Calu3 (cell line): ENCODE results near the gene SLC5A1. TPM values are rescaled to one million over a fixed set of nuclear protein-coding genes. Genes with fewer than 3 reads are reported as not detected.
A peak's percentile ranks its signal among the peaks of the same experiment; 100 is the strongest.

Source experiments
- Bru-seq: library from RNA; stranded (reverse); fragments of 400-500 nt; gene quantifications from one replicate; lab custom pipeline; 2021; lab: Mats Ljungman, UMichigan
- BruChase-seq, 2 experiments: library from RNA; stranded (reverse); fragments of 400-500 nt; gene quantifications; one replicate each; lab custom pipeline; 2021; lab: Mats Ljungman, UMichigan
- BruUV-seq: library from RNA; stranded (reverse); fragments of 400-500 nt; replicated peaks from 2 replicates; lab custom pipeline; 2021; lab: Mats Ljungman, UMichigan
- CTCF ChIA-PET: fragments of 300-600 bp; sonication (Branson Sonifier 250); formaldehyde crosslinking; loops from one replicate; lab custom pipeline; 2022; ENCODE audit warnings: antibody characterized with exemption; lab: Charles Lee
- DNase-seq: peaks from one replicate; pipeline ENCODE4 v3.0.0; 2022
- H3K27ac Mint-ChIP-seq: one replicate; pipeline ENCODE4 v1.8.0; 2022; ENCODE audit warnings: mixed read lengths; ENCODE audit not compliant: unreplicated experiment
- H3K27me3 Mint-ChIP-seq: one replicate; pipeline ENCODE4 v1.8.0; 2022; ENCODE audit warnings: mixed read lengths; ENCODE audit not compliant: unreplicated experiment
- H3K36me3 Mint-ChIP-seq: one replicate; pipeline ENCODE4 v1.8.0; 2022; ENCODE audit warnings: mild to moderate bottlenecking, moderate library complexity, mixed read lengths; ENCODE audit not compliant: insufficient read depth, unreplicated experiment
- H3K4me1 Mint-ChIP-seq: one replicate; pipeline ENCODE4 v1.8.0; 2022; ENCODE audit warnings: mild to moderate bottlenecking, low read depth, mixed read lengths; ENCODE audit not compliant: unreplicated experiment
- H3K4me3 Mint-ChIP-seq: one replicate; pipeline ENCODE4 v1.8.0; 2022; ENCODE audit warnings: mild to moderate bottlenecking, low read depth, moderate library complexity, mixed read lengths; ENCODE audit not compliant: unreplicated experiment
- H3K9me3 Mint-ChIP-seq: one replicate; pipeline ENCODE4 v1.8.0; 2022; ENCODE audit warnings: low read depth, mixed read lengths; ENCODE audit not compliant: unreplicated experiment
- intact Hi-C: fragments of 100-400 bp; cut with micrococcal nuclease; formaldehyde crosslinking; loops from one replicate; pipeline ENCODE4 v1.10.0; 2022; ENCODE audit not compliant: unreplicated experiment
- long read RNA-seq: library from polyadenylated mRNA; stranded (forward); transcript quantifications from one replicate; pipeline ENCODE4 v2.0.0, GENCODE V29; 2022
- total RNA-seq: library from RNA; stranded (reverse); gene quantifications from 2 replicates; pipeline ENCODE4 v1.2.3, GENCODE V29; 2022
- TF ChIP-seq, protein P1 (sequence below): fragments of 200-600 bp; IDR thresholded peaks from one replicate; pipeline ENCODE4 v1.8.0; 2022; ENCODE audit warnings: antibody characterized with exemption; ENCODE audit not compliant: unreplicated experiment

The SLC5A1 gene
- total RNA-seq = 7.5 and 8.6 TPM in 2 replicates
- Bru-seq, nascent RNA = percentile 50 among the genes with signal in this experiment
- percentile 43 among the genes with signal in this experiment for BruChase-seq, experiment 1, labeled RNA remaining after a 6-hour chase
- percentile 37 among the genes with signal in this experiment for BruChase-seq, experiment 2, labeled RNA remaining after a 2-hour chase
- long read RNA-seq, full-length matches to known transcripts = 7 of 8 reads
- long read RNA-seq, partial matches to known transcripts = 1 of 8 reads
- long read RNA-seq, other reads (novel, unspliced or antisense) = 0 of 8 reads

DNA sequence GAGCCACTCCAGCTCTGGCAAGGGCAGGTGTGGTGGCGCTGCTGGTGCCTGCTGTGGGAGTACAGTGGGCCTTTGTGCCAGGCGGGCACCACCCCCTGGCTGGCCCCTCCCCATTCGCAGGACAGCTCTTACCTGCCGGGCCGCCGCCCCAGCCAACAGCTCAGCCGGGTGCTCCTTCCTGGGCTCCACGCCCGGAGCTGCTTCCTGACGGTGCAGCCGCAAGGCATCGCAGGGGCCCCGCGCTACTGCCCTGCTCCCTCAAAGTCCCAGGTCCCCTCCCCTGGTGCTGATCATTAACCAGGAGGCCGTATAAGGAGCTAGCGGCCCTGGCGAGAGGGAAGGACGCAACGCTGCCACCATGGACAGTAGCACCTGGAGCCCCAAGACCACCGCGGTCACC, at the start of gene SLC5A1:
Gene SLC5A1, plus strand, starts transcription at position 338 of the 400 bp plus-strand sequence. Its CDS starts 21 bp downstream, at position 359.
- intact Hi-C loops = no loop called here
- H3K36me3 Mint-ChIP-seq = peaks cover 12% of the 10 kb centered on the region
- DNase-seq = peak; percentile 95
- H3K27ac Mint-ChIP-seq = peak within 1 kb of the TSS; percentile 54
- BruUV-seq = no TSS peak
- TF ChIP-seq, protein P1, sequence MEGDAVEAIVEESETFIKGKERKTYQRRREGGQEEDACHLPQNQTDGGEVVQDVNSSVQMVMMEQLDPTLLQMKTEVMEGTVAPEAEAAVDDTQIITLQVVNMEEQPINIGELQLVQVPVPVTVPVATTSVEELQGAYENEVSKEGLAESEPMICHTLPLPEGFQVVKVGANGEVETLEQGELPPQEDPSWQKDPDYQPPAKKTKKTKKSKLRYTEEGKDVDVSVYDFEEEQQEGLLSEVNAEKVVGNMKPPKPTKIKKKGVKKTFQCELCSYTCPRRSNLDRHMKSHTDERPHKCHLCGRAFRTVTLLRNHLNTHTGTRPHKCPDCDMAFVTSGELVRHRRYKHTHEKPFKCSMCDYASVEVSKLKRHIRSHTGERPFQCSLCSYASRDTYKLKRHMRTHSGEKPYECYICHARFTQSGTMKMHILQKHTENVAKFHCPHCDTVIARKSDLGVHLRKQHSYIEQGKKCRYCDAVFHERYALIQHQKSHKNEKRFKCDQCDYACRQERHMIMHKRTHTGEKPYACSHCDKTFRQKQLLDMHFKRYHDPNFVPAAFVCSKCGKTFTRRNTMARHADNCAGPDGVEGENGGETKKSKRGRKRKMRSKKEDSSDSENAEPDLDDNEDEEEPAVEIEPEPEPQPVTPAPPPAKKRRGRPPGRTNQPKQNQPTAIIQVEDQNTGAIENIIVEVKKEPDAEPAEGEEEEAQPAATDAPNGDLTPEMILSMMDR = no peak
- no peaks in the 10 kb centered on the region for H3K9me3 Mint-ChIP-seq
- H3K27me3 Mint-ChIP-seq = peaks cover 7% of the 10 kb centered on the region
- CTCF ChIA-PET = interaction anchor here (0.8 to 1.8 kb wide), 9 partner anchors 12 to 223 kb away, joined by 3 to 13 read pairs (median 5); no protein-coding TSS in a partner anchor
- H3K4me1 Mint-ChIP-seq = peaks cover 26% of the 10 kb centered on the region
- H3K4me3 Mint-ChIP-seq = peak within 1 kb of the TSS; percentile 35

DNA sequence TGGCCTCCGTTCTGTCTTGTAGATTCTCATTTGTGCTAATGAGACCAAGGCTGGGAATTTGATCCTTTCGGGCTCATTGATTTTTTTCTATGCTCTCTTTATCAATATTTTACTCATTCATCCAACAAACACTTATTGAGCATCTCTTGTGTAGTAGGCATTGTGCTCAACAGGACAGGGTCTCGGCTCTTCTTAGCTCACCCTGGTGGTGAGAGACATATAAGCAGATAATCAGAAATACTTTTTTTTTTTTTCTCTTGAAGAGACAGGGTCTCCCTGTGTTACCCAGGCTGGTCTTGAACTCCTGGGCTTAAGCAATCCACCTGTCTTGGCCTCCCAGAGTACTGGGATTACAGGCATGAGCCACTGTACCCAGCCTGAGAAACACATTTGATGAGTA, 48.0 kb upstream of the SLC5A1 start:
- Mint-ChIP-seq H3K4me1 (peaks cover 11% of the 10 kb centered on the region), H3K27ac (no peak overlapping the region), H3K4me3 (no peak overlapping the region), H3K27me3 (peaks cover 29% of the 10 kb centered on the region), H3K36me3 (no peaks in the 10 kb centered on the region), H3K9me3 (no peaks in the 10 kb centered on the region)
- CTCF ChIA-PET = interaction anchor here (0.6 to 1.2 kb wide), 4 partner anchors 11 to 242 kb away, joined by 3 to 8 read pairs (median 3); partner anchors contain the start of gene SLC5A1
- no TSS peak for BruUV-seq
- TF ChIP-seq, protein P1 = peak; percentile 35
- DNase-seq = no peak
- intact Hi-C loops = no loop called here

DNA sequence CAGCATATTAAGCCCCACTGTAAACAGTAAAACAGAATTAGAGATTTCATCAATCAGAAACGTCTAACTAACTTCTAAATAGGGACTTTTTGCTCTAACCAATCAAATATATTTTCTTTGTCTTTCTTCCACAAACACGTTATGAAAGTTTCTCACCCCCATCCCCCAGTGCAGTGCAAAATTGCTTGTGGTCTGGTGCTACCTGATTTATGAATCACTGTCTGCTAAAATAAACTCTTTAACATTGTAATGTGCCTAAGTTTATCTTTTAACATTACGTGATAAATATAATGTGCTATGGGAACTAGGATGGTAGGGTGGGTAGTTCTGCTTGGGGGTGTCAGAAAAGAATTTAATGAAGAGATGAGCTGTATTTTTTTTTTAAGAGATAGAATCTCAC, 47.3 kb upstream of the SLC5A1 start:
- intact Hi-C loops = no loop called here
- TF ChIP-seq, protein P1 = no peak
- CTCF ChIA-PET = interaction anchor here (1.0 kb wide), 1 partner anchor 26 kb away, joined by 3 read pairs; no protein-coding TSS in a partner anchor
- no peaks in the 10 kb centered on the region for H3K36me3 Mint-ChIP-seq
- peaks cover 22% of the 10 kb centered on the region for H3K27me3 Mint-ChIP-seq
- no peak for DNase-seq
- no peaks in the 10 kb centered on the region for H3K9me3 Mint-ChIP-seq
- H3K27ac Mint-ChIP-seq = no peak overlapping the region
- no peak overlapping the region for H3K4me3 Mint-ChIP-seq
- H3K4me1 Mint-ChIP-seq = peaks cover 3% of the 10 kb centered on the region
- BruUV-seq = no TSS peak

DNA sequence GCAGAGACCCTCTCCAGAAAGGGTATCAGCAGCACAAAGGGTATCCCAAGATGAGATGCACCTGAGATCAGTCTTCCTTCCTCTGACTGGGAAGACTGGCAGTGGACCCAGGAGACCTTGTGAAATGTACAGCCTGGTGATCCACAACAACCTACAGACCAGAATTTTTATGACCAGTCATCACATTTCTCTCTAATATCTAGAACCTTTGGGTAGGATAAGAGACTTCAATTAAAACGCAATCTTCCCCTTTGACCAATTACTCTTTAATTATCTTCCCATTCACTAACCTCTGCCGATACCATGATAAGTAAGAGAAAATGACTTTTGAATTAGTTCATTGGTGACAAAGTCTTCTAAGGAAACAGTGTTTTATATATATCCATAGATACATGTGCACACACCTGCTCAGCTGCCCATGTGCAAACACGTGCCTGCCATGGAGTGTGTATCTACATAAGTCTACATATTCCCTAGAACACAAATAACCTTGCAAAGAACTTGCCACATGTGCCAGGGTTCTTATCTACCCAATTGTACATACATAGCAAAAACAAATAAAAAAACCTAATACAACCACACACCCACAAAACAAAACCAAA, 44.2 kb upstream of the SLC5A1 start:
- CTCF ChIA-PET = interaction anchor here (0.6 to 0.7 kb wide), 2 partner anchors 15 to 98 kb away, joined by 3 read pairs; no protein-coding TSS in a partner anchor

More for the DNA sequence above, 44.2 kb upstream of the SLC5A1 start:
- H3K9me3 Mint-ChIP-seq = no peaks in the 10 kb centered on the region
- no peaks in the 10 kb centered on the region for H3K4me1 Mint-ChIP-seq
- peaks cover 18% of the 10 kb centered on the region for H3K27me3 Mint-ChIP-seq
- H3K36me3 Mint-ChIP-seq = no peaks in the 10 kb centered on the region
- intact Hi-C loops = no loop called here
- no peak overlapping the region for H3K4me3 Mint-ChIP-seq
- H3K27ac Mint-ChIP-seq = no peak overlapping the region
- TF ChIP-seq, protein P1 = no peak
- no TSS peak for BruUV-seq
- DNase-seq = no peak
